Prostate gland (tissue), 2 donors: ENCODE data around the gene PCDHGA7.

ENCODE experiments used
- CTCF ChIP-seq, 4 experiments: fragments of 200-600 bp in 2 of 4; fragments of 450-650 bp in 2 of 4; sonication (generic) in 2 of 4; IDR thresholded peaks; 1 replicate in 3 of 4; 2 replicates in 1 of 4; pipeline ENCODE4 v1.5.1; 2016 to 2019; ENCODE audit warnings: antibody characterized with exemption in 4 of 4, mild to moderate bottlenecking in 2 of 4, moderate library complexity in 2 of 4
- POLR2AphosphoS5 ChIP-seq: sonication (generic); formaldehyde crosslinking; IDR thresholded peaks from one replicate; pipeline ENCODE4 v1.6.1; 2017; ENCODE audit warnings: antibody characterized with exemption

- TF ChIP-seq CTCF (IDR thresholded peaks at IDR 0.05) (no peak), POLR2AphosphoS5 (no peak)
Observed at GRCh38 chr5:141434006-141434405, 51.5 kb downstream of the PCDHGA7 start.
